ENCODE results near the gene ITGB3.
A peak's percentile ranks its signal among the peaks of the same experiment; 100 is the strongest.
"Not testable (repeated sequence)": the region's sequence is repeated elsewhere in the genome, so short reads cannot be mapped to it uniquely, and the experiment has no call there.

The ITGB3 gene

GRCh38 chr17:47246120-47246519, 7.5 kb upstream of the ITGB3 start:
- no peak for DNase-seq

GRCh38 chr17:47250855-47251254, 2.8 kb upstream of the ITGB3 start:
- no peak for DNase-seq

GRCh38 chr17:47251421-47251940, 2.1 kb upstream of the ITGB3 start:
- no peak for DNase-seq

GRCh38 chr17:47252209-47252608, 1.4 kb upstream of the ITGB3 start:
- DNase-seq, result no peak

GRCh38 chr17:47252766-47253512, 688 bp upstream of the ITGB3 start:
- no peak for DNase-seq

- DNase-seq, result no peak
Observed at GRCh38 chr17:47254403-47254943, 846 bp downstream of the ITGB3 start.

GRCh38 chr17:47257651-47258339, 4.2 kb downstream of the ITGB3 start:
- peak; percentile 90 for DNase-seq

- no peak for DNase-seq
Observed at GRCh38 chr17:47262586-47262985, 9.0 kb downstream of the ITGB3 start.

- no peak for DNase-seq
Observed at GRCh38 chr17:47264166-47264565, 10.5 kb downstream of the ITGB3 start.

- peak; percentile 49 for DNase-seq
Observed at GRCh38 chr17:47265983-47266541, 12.4 kb downstream of the ITGB3 start.

GRCh38 chr17:47266782-47267181, 13.2 kb downstream of the ITGB3 start:
- no peak for DNase-seq

- peak; percentile 98 for DNase-seq
Observed at GRCh38 chr17:47267354-47267828, 13.8 kb downstream of the ITGB3 start.

- DNase-seq, result not testable (repeated sequence)
Observed at GRCh38 chr17:47268964-47269363, 15.3 kb downstream of the ITGB3 start.

- not testable (repeated sequence) for DNase-seq
Observed at GRCh38 chr17:47269561-47270280, 16.1 kb downstream of the ITGB3 start.

GRCh38 chr17:47270946-47271705, 17.5 kb downstream of the ITGB3 start:
- no peak for DNase-seq

GRCh38 chr17:47272491-47272890, 18.9 kb downstream of the ITGB3 start:
- no peak for DNase-seq

GRCh38 chr17:47273245-47273644, 19.6 kb downstream of the ITGB3 start:
- no peak for DNase-seq

GRCh38 chr17:47274319-47275069, 20.9 kb downstream of the ITGB3 start:
- DNase-seq, result no peak

- DNase-seq, result peak; percentile 93
Observed at GRCh38 chr17:47275245-47275984, 21.8 kb downstream of the ITGB3 start.

GRCh38 chr17:47276444-47276843, 22.8 kb downstream of the ITGB3 start:
- no peak for DNase-seq
